Measurements from ENCODE around the gene PIK3C2G. TPM values are rescaled to one million over a fixed set of nuclear protein-coding genes. Genes with fewer than 3 reads are reported as not detected.

PIK3C2G gene
- total RNA-seq, 2 donors from 2014 or later: 2.9 to 13.5 TPM

- H3K27me3 ChIP-seq: no peaks in the 10 kb centered on the region
- H3K36me3 ChIP-seq (replicated peaks in 1 of 2; ENCODE audit: insufficient read depth in 1 of 2, low read depth in 2 of 2): no peaks in the 10 kb centered on the region
- intact Hi-C loops (cut with DNase I): no loop called here
- no peaks in the 10 kb centered on the region for H3K9me3 ChIP-seq
- H3K4me1 ChIP-seq: no peaks in the 10 kb centered on the region
- peak; percentile 51 for ATAC-seq
- 20 to 30% methylated on average over 1 of the region's 1 CpG for WGBS, 2 donors
- DNase-seq: no peak
- TF ChIP-seq CTCF (IDR thresholded peaks at IDR 0.05) (no peak), POLR2A (IDR thresholded peaks at IDR 0.05) (no peak)
- H3K4me3 ChIP-seq: no peak overlapping the region
- H3K27ac ChIP-seq: peak overlapping the region in 2 of 4 donors; percentile 16 to 62
These were observed 1.2 kb upstream of the PIK3C2G start for GRCh38 chr12:18259906-18260682.

- H3K27ac ChIP-seq: peak overlapping the region in 3 of 4 donors; percentile 4 to 62 (median 8)
- no peaks in the 10 kb centered on the region for H3K27me3 ChIP-seq
- intact Hi-C loops (cut with DNase I): no loop called here
- H3K9me3 ChIP-seq: no peaks in the 10 kb centered on the region
- no peaks in the 10 kb centered on the region for H3K4me1 ChIP-seq
- DNase-seq: no peak
- TF ChIP-seq POLR2A (IDR thresholded peaks at IDR 0.05) (no peak), CTCF (IDR thresholded peaks at IDR 0.05) (no peak)
- no peak overlapping the region for H3K4me3 ChIP-seq
- WGBS, 2 donors: 69 to 75% methylated on average over 5 of the region's 5 CpGs
- ATAC-seq: no peak
- no peaks in the 10 kb centered on the region for H3K36me3 ChIP-seq (replicated peaks in 1 of 2; ENCODE audit: insufficient read depth in 1 of 2, low read depth in 2 of 2)
These were observed 588 bp downstream of the PIK3C2G start for GRCh38 chr12:18261906-18262305.

GRCh38 chr12:18262514-18262913, 1.2 kb downstream of the PIK3C2G start:
- DNase-seq (no peak), ATAC-seq (no peak)
- WGBS, 2 donors: 48 to 67% methylated on average over 2 of the region's 2 CpGs
- intact Hi-C loops (cut with DNase I): no loop called here
- no peaks in the 10 kb centered on the region for H3K36me3 ChIP-seq (replicated peaks in 1 of 2; ENCODE audit: insufficient read depth in 1 of 2, low read depth in 2 of 2)
- no peak overlapping the region for H3K4me3 ChIP-seq
- no peaks in the 10 kb centered on the region for H3K9me3 ChIP-seq
- no peak for TF ChIP-seq POLR2A (IDR thresholded peaks at IDR 0.05)
- TF ChIP-seq CTCF (IDR thresholded peaks at IDR 0.05): no peak
- peak overlapping the region in 1 of 4 donors; percentile 8 for H3K27ac ChIP-seq
- no peaks in the 10 kb centered on the region for H3K27me3 ChIP-seq
- no peaks in the 10 kb centered on the region for H3K4me1 ChIP-seq

GRCh38 chr12:18264581-18265075, 3.3 kb downstream of the PIK3C2G start:
- Histone ChIP-seq H3K27me3 (no peaks in the 10 kb centered on the region), H3K36me3 (replicated peaks in 1 of 2; ENCODE audit: insufficient read depth in 1 of 2, low read depth in 2 of 2) (no peaks in the 10 kb centered on the region), H3K4me1 (no peaks in the 10 kb centered on the region), H3K27ac (no peak overlapping the region), H3K9me3 (no peaks in the 10 kb centered on the region), H3K4me3 (no peak overlapping the region)
- ATAC-seq (no peak), DNase-seq (no peak)
- WGBS, 2 donors: 67 to 95% methylated on average over 1 of the region's 1 CpG
- TF ChIP-seq CTCF (IDR thresholded peaks at IDR 0.05) (no peak), POLR2A (IDR thresholded peaks at IDR 0.05) (no peak)
- intact Hi-C loops (cut with DNase I): no loop called here
